A673 (cell line): ENCODE measurements around the gene DAZL. TPM values are rescaled to one million over a fixed set of nuclear protein-coding genes. Genes with fewer than 3 reads are reported as not detected.

ENCODE experiments used
- BruUV-seq: library from RNA; stranded (reverse); fragments of 400-500 nt; replicated peaks from 2 replicates; lab custom pipeline; 2021; lab: Mats Ljungman, UMichigan
- CTCF ChIA-PET: fragments of 300-600 bp; sonication (Branson Sonifier 250); formaldehyde crosslinking; loops from one replicate; lab custom pipeline; 2022; ENCODE audit warnings: antibody characterized with exemption; lab: Charles Lee
- POLR2A ChIA-PET: fragments of 300-600 bp; sonication (Branson Sonifier 250); formaldehyde crosslinking; loops from one replicate; lab custom pipeline; 2022; ENCODE audit warnings: antibody characterized with exemption; ENCODE audit not compliant: low non-redundant PET; lab: Charles Lee
- DNase-seq: peaks from one replicate; pipeline ENCODE4 v3.0.0-alpha.2; 2015; ENCODE audit warnings: low spot score
- H3K27ac ChIP-seq: fragments of 200-600 bp; sonication (generic); 2 replicates; pipeline ENCODE4 v1.5.1; 2016; ENCODE audit warnings: mixed run types, low read depth, mild to moderate bottlenecking, mixed read lengths, antibody characterized with exemption, low read length; ENCODE audit not compliant: poor library complexity, severe bottlenecking
- H3K27me3 ChIP-seq: fragments of 200-600 bp; sonication (generic); replicated peaks from 2 replicates; pipeline ENCODE4 v1.6.1; 2017; ENCODE audit warnings: mixed run types, low read depth, mild to moderate bottlenecking, mixed read lengths, antibody characterized with exemption, low read length; ENCODE audit not compliant: insufficient read depth, poor library complexity
- H3K36me3 ChIP-seq: fragments of 200-600 bp; sonication (generic); 2 replicates; pipeline ENCODE4 v1.6.1; 2016; ENCODE audit warnings: mixed run types, mild to moderate bottlenecking, mixed read lengths, antibody characterized with exemption, low read length; ENCODE audit not compliant: insufficient read depth, poor library complexity, severe bottlenecking
- H3K4me1 ChIP-seq: fragments of 200-600 bp; sonication (generic); 2 replicates; pipeline ENCODE4 v1.6.1; 2017; ENCODE audit warnings: mixed run types, mild to moderate bottlenecking, mixed read lengths, antibody characterized with exemption, low read length; ENCODE audit not compliant: insufficient read depth, poor library complexity, severe bottlenecking
- H3K4me3 ChIP-seq: fragments of 200-600 bp; sonication (generic); 2 replicates; pipeline ENCODE4 v1.5.1; 2016; ENCODE audit warnings: low read depth, mixed run types, mild to moderate bottlenecking, mixed read lengths, low read length; ENCODE audit not compliant: poor library complexity, severe bottlenecking
- H3K9me3 ChIP-seq: fragments of 200-600 bp; sonication (generic); 2 replicates; pipeline ENCODE4 v1.6.1; 2016; ENCODE audit warnings: mixed run types, low read depth, mild to moderate bottlenecking, mixed read lengths, antibody characterized with exemption, low read length; ENCODE audit not compliant: poor library complexity, severe bottlenecking
- CTCF ChIP-seq: fragments of 300-800, 200-600 bp; sonication (generic); conservative IDR thresholded peaks from 2 replicates; pipeline ENCODE4 v1.5.1; 2017; ENCODE audit warnings: low read depth, mild to moderate bottlenecking, antibody characterized with exemption, low read length, moderate library complexity, mixed read lengths
- EZH2 ChIP-seq: fragments of 200-600 bp; sonication (generic); IDR thresholded peaks from 2 replicates; pipeline ENCODE4 v1.6.1; 2017; ENCODE audit warnings: borderline replicate concordance, low read depth, mild to moderate bottlenecking, mixed read lengths, antibody characterized with exemption, low read length; ENCODE audit not compliant: poor library complexity, severe bottlenecking
- intact Hi-C: fragments of 100-400 bp; cut with micrococcal nuclease; formaldehyde crosslinking; loops from one replicate; pipeline ENCODE4 v1.10.0; 2022; ENCODE audit not compliant: unreplicated experiment
- total RNA-seq: library from RNA; stranded (reverse); gene quantifications from 2 replicates; pipeline ENCODE4 v1.2.3, GENCODE V29; 2021

The DAZL gene
- total RNA-seq, 1 experiment from 2014 or later: not detected

- ChIA-PET CTCF (no interaction called here), POLR2A (no interaction called here)
- Histone ChIP-seq H3K4me3 (no peak overlapping the region), H3K4me1 (no peaks in the 10 kb centered on the region), H3K27ac (no peak overlapping the region), H3K36me3 (no peaks in the 10 kb centered on the region), H3K27me3 (no peaks in the 10 kb centered on the region), H3K9me3 (no peaks in the 10 kb centered on the region)
- no TSS peak for BruUV-seq
- intact Hi-C loops: no loop called here
- no peak for DNase-seq
- no peak for TF ChIP-seq CTCF
Observed at GRCh38 chr3:16587047-16587680, 18.1 kb downstream of the DAZL start.

DNA sequence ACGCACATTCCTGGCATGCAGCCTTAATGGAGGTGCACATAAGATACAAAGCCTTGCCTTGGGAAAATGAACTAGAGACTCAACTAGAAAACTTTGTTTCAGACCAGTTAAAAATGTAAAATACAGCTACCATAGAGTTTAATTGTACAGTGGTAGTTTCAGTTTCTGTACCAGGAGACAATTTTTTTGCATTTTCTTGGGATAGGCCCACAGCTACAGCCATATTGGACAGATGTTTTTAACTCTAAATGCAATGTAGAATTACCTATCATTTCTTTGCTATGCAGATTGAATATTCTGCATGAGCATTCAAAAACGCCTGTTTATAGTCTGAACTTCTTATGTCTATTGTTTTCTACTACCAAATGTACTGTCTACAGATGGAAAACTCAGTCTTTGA, 20.3 kb downstream of the DAZL start:
- intact Hi-C loops: no loop called here

DNA sequence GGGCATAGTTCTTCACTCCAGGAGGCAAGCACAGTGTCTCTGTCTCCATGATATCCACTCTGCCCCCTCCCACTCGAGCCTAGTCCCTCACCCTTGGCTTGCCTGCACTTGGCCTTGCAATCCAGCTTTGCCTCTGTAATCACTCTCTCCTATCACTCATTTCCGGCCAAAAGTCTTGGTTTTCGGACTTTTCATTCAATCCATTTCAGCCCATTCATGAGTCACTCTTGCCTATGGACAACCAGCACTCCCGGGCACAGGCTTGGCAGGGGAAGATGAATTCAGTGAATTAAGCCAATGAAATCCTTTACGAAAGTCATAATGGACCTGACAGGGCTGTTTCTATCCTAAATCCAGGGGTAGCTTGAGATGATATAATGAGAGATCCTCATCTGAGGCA, 21.7 kb downstream of the DAZL start:
- BruUV-seq: no TSS peak
- Histone ChIP-seq H3K4me3 (no peak overlapping the region), H3K4me1 (no peaks in the 10 kb centered on the region), H3K27ac (no peak overlapping the region), H3K9me3 (no peaks in the 10 kb centered on the region), H3K36me3 (no peaks in the 10 kb centered on the region), H3K27me3 (peaks cover 13% of the 10 kb centered on the region)
- TF ChIP-seq CTCF: no peak
- TF ChIP-seq EZH2: no peak
- POLR2A ChIA-PET: no interaction called here
- DNase-seq: no peak
- intact Hi-C loops: no loop called here
- CTCF ChIA-PET: no interaction called here

More for the DNA sequence above, 20.3 kb downstream of the DAZL start:
- POLR2A ChIA-PET: no interaction called here
- no peak overlapping the region for H3K27ac ChIP-seq
- no peak overlapping the region for H3K4me3 ChIP-seq
- no peak for DNase-seq
- CTCF ChIA-PET: no interaction called here
- no peak for TF ChIP-seq CTCF
- no peak for TF ChIP-seq EZH2
- no peaks in the 10 kb centered on the region for H3K36me3 ChIP-seq
- H3K9me3 ChIP-seq: no peaks in the 10 kb centered on the region
- no TSS peak for BruUV-seq
- peaks cover under 1% of the 10 kb centered on the region for H3K27me3 ChIP-seq
- H3K4me1 ChIP-seq: no peaks in the 10 kb centered on the region
